Fibroblast of villous mesenchyme (primary cell): ENCODE results near the gene FILIP1. TPM values are rescaled to one million over a fixed set of nuclear protein-coding genes. Genes with fewer than 3 reads are reported as not detected.

Source experiments
- DNase-seq: peaks from one replicate; pipeline ENCODE4 v3.0.0-alpha.2; 2010; ENCODE audit warnings: low read depth
- H3K4me3 ChIP-seq: 2 replicates; pipeline ENCODE4 v1.5.1; 2011; ENCODE audit warnings: low read depth, mild to moderate bottlenecking, low read length
- total RNA-seq: library from RNA; depleted of rRNA; stranded (reverse); fragments of >200 nt; gene quantifications from 2 replicates; pipeline ENCODE4 v1.2.3, GENCODE V29; 2012
- TF ChIP-seq, protein P1 (sequence below): IDR thresholded peaks from 2 replicates; pipeline ENCODE4 v1.5.1; 2012; ENCODE audit warnings: low read depth, mild to moderate bottlenecking, low read length; ENCODE audit not compliant: insufficient read depth

Gene FILIP1
- total RNA-seq, 1 donor = 0.43 TPM

DNA sequence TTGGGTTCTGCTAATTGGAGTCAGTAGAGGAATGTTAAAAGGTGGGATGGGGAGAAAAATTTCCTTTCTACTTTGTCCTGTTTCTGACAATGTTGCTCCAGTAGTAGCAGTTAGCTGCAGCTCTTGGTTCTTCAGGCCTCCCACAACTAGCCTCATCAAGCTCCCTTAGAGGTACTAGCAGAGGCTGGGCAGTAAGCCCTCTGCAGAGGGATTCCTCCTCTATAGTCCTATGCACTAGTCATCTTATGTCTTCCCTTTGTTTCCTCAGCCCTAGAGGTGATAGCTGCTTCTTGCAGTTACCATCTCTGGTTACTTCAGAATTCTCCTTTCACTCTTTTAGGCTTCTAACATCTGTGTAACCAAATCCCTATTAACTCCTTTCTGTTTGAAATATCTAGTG, 99.8 kb downstream of the FILIP1 start:
- no peak for DNase-seq
- TF ChIP-seq, protein P1, sequence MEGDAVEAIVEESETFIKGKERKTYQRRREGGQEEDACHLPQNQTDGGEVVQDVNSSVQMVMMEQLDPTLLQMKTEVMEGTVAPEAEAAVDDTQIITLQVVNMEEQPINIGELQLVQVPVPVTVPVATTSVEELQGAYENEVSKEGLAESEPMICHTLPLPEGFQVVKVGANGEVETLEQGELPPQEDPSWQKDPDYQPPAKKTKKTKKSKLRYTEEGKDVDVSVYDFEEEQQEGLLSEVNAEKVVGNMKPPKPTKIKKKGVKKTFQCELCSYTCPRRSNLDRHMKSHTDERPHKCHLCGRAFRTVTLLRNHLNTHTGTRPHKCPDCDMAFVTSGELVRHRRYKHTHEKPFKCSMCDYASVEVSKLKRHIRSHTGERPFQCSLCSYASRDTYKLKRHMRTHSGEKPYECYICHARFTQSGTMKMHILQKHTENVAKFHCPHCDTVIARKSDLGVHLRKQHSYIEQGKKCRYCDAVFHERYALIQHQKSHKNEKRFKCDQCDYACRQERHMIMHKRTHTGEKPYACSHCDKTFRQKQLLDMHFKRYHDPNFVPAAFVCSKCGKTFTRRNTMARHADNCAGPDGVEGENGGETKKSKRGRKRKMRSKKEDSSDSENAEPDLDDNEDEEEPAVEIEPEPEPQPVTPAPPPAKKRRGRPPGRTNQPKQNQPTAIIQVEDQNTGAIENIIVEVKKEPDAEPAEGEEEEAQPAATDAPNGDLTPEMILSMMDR = no peak
- H3K4me3 ChIP-seq = no peak overlapping the region

DNA sequence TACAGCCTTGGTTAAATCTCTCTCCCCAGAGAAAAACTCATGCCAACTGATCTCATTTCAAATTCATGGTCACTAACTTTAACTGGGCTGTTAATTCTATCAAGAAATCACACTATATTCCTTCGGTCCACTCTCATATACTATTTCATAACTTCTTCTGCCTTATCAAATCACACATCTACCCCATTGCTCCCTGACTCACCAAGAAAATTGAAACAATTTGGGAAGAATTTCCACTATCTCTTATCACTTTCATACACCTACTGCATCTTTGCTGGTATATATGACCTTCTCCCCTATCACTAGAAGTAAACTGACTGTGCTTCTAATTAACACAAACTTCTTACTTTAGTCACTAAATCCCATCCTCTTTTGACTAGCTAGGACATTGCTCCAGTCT, 102.3 kb downstream of the FILIP1 start:
- TF ChIP-seq, protein P1 = no peak

DNA sequence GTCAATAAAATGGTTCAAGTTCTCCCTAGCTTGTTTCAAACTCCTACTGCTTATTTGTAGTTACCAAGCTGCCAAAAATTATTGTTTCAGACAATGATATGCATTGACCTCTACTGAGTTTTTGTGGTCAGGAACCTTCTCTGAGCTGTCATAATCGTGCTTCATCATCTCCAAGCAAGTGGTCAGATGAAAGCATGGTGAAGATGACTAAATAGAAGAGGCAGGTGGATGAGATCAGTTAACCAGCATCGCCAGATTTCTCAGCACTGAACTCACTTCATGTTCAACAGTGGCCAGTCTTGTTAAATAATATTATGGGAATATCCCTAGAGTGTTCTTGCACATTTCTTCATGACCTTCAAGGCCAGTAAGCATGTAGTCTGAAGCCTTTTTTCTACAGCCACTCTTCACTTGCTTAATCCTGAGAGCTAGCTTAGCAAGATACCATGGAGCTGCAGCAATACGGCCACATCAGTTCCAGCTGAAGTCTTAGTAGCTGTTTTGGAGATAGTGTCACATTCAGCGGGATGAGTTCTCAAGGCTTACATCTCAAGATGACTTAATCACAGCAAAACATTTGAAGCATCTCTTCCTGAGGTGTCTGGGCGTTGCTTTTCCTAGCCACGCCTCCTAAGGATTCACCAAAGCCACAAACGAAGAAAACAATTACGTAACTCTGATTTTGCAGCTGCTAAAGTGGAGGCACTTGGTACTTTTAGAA, 107.4 kb downstream of the FILIP1 start:
- DNase-seq = peak; percentile 69
- no peak overlapping the region for H3K4me3 ChIP-seq
- TF ChIP-seq, protein P1 = no peak

More for the DNA sequence above, 102.3 kb downstream of the FILIP1 start:
- DNase-seq = no peak
- no peak overlapping the region for H3K4me3 ChIP-seq

DNA sequence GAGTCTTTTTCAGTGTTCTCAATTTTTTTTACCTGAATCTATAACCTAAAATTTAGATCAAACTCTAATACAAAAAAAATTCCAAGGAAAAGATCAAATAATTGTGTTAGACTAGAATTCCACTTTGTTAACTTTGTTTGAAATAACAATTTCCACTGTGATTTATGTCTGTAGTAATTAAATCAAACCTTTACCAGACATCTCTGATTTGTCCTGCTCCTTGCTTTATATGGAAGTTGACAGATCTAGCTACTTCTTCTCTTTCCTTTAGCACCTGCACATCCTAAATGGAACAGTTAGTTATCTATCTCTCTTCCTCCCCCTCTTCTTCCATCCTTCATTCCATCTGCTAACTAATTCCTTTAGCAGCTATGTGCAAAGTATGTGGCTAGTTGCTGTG, 109.5 kb downstream of the FILIP1 start:
- H3K4me3 ChIP-seq = no peak overlapping the region
- no peak for DNase-seq
- TF ChIP-seq, protein P1 = no peak

DNA sequence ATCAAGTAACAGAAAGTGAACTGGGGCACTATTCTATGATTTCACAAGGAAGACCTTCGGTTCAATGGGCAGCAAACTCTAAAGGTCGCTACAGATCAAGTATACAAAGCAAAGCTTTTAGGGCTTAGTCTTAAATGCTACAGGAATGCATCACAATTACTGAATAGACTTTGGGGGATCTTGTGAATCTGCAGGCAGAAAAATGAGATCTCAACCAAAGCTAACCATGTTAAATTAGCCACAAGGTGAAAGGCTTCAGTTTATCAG, 111.0 kb downstream of the FILIP1 start:
- TF ChIP-seq, protein P1 = no peak
- H3K4me3 ChIP-seq = no peak overlapping the region
- DNase-seq = no peak

DNA sequence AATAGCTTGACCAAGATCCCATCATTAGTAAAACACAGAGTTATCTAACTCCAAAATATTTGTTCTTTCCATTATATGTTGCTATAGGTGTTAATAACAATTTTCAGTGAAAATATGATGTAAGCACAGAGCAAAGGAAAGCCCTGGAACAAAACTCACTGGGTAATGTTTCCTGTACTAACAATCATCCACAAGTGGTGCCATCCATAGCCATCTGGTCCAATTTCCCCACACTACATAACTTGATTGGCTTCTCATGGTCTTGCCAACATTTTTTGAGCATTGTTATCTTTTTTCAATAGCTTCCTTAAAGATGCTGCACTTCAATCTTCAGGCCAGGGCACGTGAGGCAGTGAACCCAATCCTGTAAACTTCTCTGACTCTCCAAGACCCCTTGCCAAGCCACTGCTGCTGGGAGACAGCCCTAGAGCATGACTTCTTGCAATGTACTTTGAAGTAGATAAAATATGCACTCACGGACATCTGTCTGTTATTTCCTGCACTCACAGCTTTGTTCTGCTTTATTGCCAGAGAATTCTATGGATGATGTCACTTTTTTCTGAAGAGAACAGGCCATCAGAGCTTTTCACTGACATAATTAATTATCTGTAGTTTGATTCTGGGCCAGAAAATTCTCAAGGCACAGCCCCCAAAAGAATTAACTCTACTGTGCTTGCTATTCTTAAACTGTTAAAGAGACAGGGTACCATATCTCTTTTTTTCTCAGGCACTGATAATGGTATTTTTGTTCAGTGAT, 111.5 kb downstream of the FILIP1 start:
- no peak for DNase-seq
- TF ChIP-seq, protein P1 = no peak
- H3K4me3 ChIP-seq = no peak overlapping the region

DNA sequence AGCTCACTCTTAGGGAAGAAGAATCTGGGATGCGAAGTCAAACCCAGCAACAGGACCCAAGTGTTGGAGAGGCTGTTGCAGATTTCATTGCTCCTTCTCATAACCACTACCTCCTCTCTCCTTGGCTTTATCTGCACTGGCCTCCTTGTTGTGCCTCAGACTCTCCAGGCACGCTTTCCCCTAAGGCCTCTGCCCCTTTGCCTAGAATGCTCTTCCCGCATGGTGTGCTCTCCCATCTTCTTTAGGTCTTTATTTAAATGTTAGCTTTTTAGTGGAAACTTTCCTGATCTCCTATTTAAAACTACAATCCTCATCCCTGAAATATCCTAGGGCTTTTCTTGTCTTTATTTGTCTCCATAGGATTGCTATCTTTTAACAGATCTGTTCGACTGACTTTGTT, 114.1 kb downstream of the FILIP1 start:
- DNase-seq = no peak
- TF ChIP-seq, protein P1 = no peak
- H3K4me3 ChIP-seq = no peak overlapping the region
